Thyroid gland (tissue), 4 donors: ENCODE measurements around the gene BDH1. TPM values are rescaled to one million over a fixed set of nuclear protein-coding genes. Genes with fewer than 3 reads are reported as not detected.
"Not testable (repeated sequence)": the region's sequence is repeated elsewhere in the genome, so short reads cannot be mapped to it uniquely, and the experiment has no call there.

Experiments
- DNase-seq, 2 donors: peaks; one replicate each; pipeline ENCODE4 v3.0.0-alpha.2; 2019
- H3K27ac ChIP-seq, 3 donors: fragments of 200-600 bp; sonication (generic); 1 replicate in 2 of 3; 2 replicates in 1 of 3; pipeline ENCODE4 v1.5.1; 2016 to 2019; ENCODE audit warnings: mild to moderate bottlenecking in 1 of 3, moderate library complexity in 1 of 3
- H3K27me3 ChIP-seq: fragments of 200-600 bp; sonication (generic); one replicate; pipeline ENCODE4 v1.5.1; 2019
- H3K36me3 ChIP-seq, 2 donors: fragments of 200-600 bp; sonication (generic); one replicate each; pipeline ENCODE4 v1.5.1; 2016 to 2019
- H3K4me1 ChIP-seq, 2 donors: fragments of 200-600 bp; sonication (generic); one replicate each; pipeline ENCODE4 v1.5.1; 2017 to 2019
- H3K4me3 ChIP-seq, 3 donors: fragments of 200-600 bp; sonication (generic); replicated peaks in 1 of 3; 1 replicate in 2 of 3; 2 replicates in 1 of 3; pipeline ENCODE4 v1.5.1; 2016; ENCODE audit warnings: mild to moderate bottlenecking in 1 of 3
- H3K9me3 ChIP-seq: fragments of 200-600 bp; sonication (generic); one replicate; pipeline ENCODE4 v1.5.1; 2017
- POLR2A ChIP-seq, 2 donors: fragments of 450-650 bp; IDR thresholded peaks; one replicate each; pipeline ENCODE4 v1.6.1; 2017; ENCODE audit warnings: antibody characterized with exemption in 2 of 2, mild to moderate bottlenecking in 2 of 2, moderate library complexity in 1 of 2
- WGBS, 2 donors: methylation state at CpG; one replicate each; pipeline ENCODE4 v1.1.5; 2017; 5-methylcytosine and 5-hydroxymethylcytosine counted together
- intact Hi-C: fragments of 100-400 bp; cut with DNase I; formaldehyde crosslinking; loops from one replicate; pipeline ENCODE4 v1.15.1; 2023
- total RNA-seq, 4 donors: library from RNA; depleted of rRNA; stranded (reverse); fragments of >200 nt; gene quantifications; one replicate each; pipeline ENCODE4 v1.2.3, GENCODE V29; 2016
- TF ChIP-seq, protein P1 (sequence below), 6 experiments: fragments of 200-600 bp in 3 of 6; fragments of 450-650 bp in 3 of 6; sonication (generic) in 3 of 6; IDR thresholded peaks; one replicate each; pipeline ENCODE4 v1.5.1; 2016 to 2019; ENCODE audit warnings: antibody characterized with exemption in 6 of 6, mild to moderate bottlenecking in 2 of 6, inconsistent platforms in 1 of 6, moderate library complexity in 1 of 6

Gene BDH1
- total RNA-seq, 4 donors from 2014 or later, result 37.1 to 83.1 (median 57.8) TPM

- Histone ChIP-seq H3K4me1 (peaks cover 0 to 5% of the 10 kb centered on the region in 2 donors), H3K36me3 (no peaks in the 10 kb centered on the region), H3K9me3 (no peaks in the 10 kb centered on the region), H3K27me3 (no peaks in the 10 kb centered on the region), H3K4me3 (no peak overlapping the region), H3K27ac (no peak overlapping the region)
- intact Hi-C loops, result no loop called here
- 81 to 89% methylated on average over 18 of the region's 18 CpGs for WGBS, 2 donors
- no peak for DNase-seq
- no peak for TF ChIP-seq POLR2A (IDR thresholded peaks at IDR 0.05)
Measured at GRCh38 chr3:197592361-197593045, 36.7 kb upstream of the BDH1 start.

- TF ChIP-seq, protein P1, sequence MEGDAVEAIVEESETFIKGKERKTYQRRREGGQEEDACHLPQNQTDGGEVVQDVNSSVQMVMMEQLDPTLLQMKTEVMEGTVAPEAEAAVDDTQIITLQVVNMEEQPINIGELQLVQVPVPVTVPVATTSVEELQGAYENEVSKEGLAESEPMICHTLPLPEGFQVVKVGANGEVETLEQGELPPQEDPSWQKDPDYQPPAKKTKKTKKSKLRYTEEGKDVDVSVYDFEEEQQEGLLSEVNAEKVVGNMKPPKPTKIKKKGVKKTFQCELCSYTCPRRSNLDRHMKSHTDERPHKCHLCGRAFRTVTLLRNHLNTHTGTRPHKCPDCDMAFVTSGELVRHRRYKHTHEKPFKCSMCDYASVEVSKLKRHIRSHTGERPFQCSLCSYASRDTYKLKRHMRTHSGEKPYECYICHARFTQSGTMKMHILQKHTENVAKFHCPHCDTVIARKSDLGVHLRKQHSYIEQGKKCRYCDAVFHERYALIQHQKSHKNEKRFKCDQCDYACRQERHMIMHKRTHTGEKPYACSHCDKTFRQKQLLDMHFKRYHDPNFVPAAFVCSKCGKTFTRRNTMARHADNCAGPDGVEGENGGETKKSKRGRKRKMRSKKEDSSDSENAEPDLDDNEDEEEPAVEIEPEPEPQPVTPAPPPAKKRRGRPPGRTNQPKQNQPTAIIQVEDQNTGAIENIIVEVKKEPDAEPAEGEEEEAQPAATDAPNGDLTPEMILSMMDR (IDR thresholded peaks at IDR 0.05), result no peak
- TF ChIP-seq POLR2A (IDR thresholded peaks at IDR 0.05), result no peak
- intact Hi-C loops, result no loop called here
- DNase-seq, result no peak
- H3K9me3 ChIP-seq, result no peaks in the 10 kb centered on the region
- no peak overlapping the region for H3K4me3 ChIP-seq
- no peaks in the 10 kb centered on the region for H3K36me3 ChIP-seq
- peaks cover 0 to 5% of the 10 kb centered on the region in 2 donors for H3K4me1 ChIP-seq
- no peaks in the 10 kb centered on the region for H3K27me3 ChIP-seq
- no peak overlapping the region for H3K27ac ChIP-seq
- WGBS, 2 donors, result 93 to 98% methylated on average over 4 to 6 of the region's 6 CpGs
Measured at GRCh38 chr3:197591816-197592215, 36.0 kb upstream of the BDH1 start.

- TF ChIP-seq, protein P1 (IDR thresholded peaks at IDR 0.05), result no peak
- H3K4me1 ChIP-seq, result peaks cover 0 to 5% of the 10 kb centered on the region in 2 donors
- no peak overlapping the region for H3K4me3 ChIP-seq
- peak in 1 of 2 donors; percentile 22 for DNase-seq
- 69 to 73% methylated on average over 3 to 4 of the region's 4 CpGs for WGBS, 2 donors
- no peaks in the 10 kb centered on the region for H3K9me3 ChIP-seq
- H3K27me3 ChIP-seq, result no peaks in the 10 kb centered on the region
- no peak overlapping the region for H3K27ac ChIP-seq
- H3K36me3 ChIP-seq, result no peaks in the 10 kb centered on the region
- intact Hi-C loops, result no loop called here
Measured at GRCh38 chr3:197590313-197590962, 34.7 kb upstream of the BDH1 start.

DNA sequence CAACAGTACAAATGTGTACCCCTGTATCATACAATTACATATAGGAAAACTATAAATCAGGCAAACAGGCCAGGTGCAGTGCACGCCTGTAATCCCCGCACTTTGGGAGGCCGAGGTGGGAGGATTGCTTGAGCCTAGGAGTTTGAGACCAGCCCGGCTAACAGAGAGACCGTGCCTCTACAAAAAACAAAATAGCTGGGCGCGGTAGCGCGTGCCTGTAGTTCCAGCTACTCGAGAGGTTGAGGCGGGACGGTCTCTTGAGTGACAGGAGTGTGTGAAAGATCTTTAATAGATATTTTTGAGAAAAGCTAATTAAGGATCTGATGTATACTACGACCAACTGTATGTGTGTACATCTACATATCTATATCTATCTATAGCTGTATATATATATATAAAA, 33.8 kb upstream of the BDH1 start:
- WGBS, 2 donors, result 89 to 91% methylated on average over 13 of the region's 13 CpGs
- H3K4me3 ChIP-seq, result no peak overlapping the region
- H3K27me3 ChIP-seq, result no peaks in the 10 kb centered on the region
- intact Hi-C loops, result no loop called here
- no peak for TF ChIP-seq POLR2A (IDR thresholded peaks at IDR 0.05)
- TF ChIP-seq, protein P1 (IDR thresholded peaks at IDR 0.05), result no peak
- DNase-seq, result no peak
- H3K9me3 ChIP-seq, result no peaks in the 10 kb centered on the region
- H3K36me3 ChIP-seq, result no peaks in the 10 kb centered on the region
- no peak overlapping the region for H3K27ac ChIP-seq
- H3K4me1 ChIP-seq, result peaks cover 0 to 5% of the 10 kb centered on the region in 2 donors

DNA sequence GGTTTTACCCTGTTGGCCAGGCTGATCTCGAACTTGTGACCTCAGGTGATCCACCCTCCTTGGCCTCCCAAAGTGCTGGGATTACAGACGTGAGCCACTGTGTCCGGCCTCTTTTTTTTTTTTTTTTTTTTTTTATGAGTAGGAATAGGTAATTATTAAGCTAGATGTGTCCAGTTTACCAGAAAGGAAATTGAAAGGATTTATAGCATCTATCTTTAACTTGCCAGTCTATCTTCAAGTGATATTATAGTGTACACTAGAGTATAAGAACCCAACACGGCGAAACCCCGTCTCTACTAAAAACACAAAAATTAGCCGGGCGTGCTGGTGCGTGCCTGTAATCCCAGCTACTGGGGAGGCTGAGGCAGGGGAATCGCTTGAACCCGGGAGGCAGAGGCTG, 31.0 kb upstream of the BDH1 start:
- intact Hi-C loops, H3K36me3 ChIP-seq, H3K27me3 ChIP-seq, DNase-seq, H3K4me1 ChIP-seq, H3K9me3 ChIP-seq, H3K4me3 ChIP-seq, H3K27ac ChIP-seq: not testable (repeated sequence)
- 82 to 89% methylated on average over 11 of the region's 11 CpGs for WGBS, 2 donors

DNA sequence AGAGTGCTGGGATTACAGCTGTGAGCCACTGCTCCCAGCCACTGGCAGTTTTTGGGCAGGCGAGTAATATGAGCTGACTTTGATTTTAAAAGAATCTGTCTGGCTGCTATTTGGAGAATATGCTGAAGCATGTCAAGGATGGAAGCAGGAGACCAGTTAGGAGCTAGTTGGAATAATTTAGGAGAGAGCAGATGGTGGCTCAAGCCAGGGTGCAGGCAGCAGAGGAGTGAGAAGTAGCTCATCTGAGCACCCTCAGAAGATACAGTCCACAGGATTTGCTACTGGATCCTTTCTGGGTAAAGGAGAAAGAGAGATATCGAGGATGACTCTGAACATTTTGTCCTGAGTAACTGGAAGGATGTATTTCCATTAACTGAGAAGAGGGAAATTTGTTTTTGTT, 30.4 kb upstream of the BDH1 start:
- Histone ChIP-seq H3K27me3 (no peaks in the 10 kb centered on the region), H3K4me3 (no peak overlapping the region), H3K4me1 (peaks cover 0 to 5% of the 10 kb centered on the region in 2 donors), H3K36me3 (no peaks in the 10 kb centered on the region), H3K9me3 (no peaks in the 10 kb centered on the region), H3K27ac (no peak overlapping the region)
- WGBS, 2 donors, result 99 to 100% methylated on average over 2 of the region's 2 CpGs
- DNase-seq, result no peak
- TF ChIP-seq, protein P1 (IDR thresholded peaks at IDR 0.05), result no peak
- no peak for TF ChIP-seq POLR2A (IDR thresholded peaks at IDR 0.05)
- intact Hi-C loops, result no loop called here
